Endothelial cell (in vitro differentiated cells): ENCODE measurements around the gene CNKSR1. TPM values are rescaled to one million over a fixed set of nuclear protein-coding genes. Genes with fewer than 3 reads are reported as not detected.
A peak's percentile ranks its signal among the peaks of the same experiment; 100 is the strongest.
"Not testable (repeated sequence)": the region's sequence is repeated elsewhere in the genome, so short reads cannot be mapped to it uniquely, and the experiment has no call there.

Experiments used
- DNase-seq: peaks from one replicate; pipeline ENCODE4 v3.0.0; 2021; ENCODE audit warnings: low spot score
- H3K27ac Mint-ChIP-seq: one replicate; pipeline ENCODE4 v1.8.0; 2021; ENCODE audit warnings: mixed read lengths, inconsistent platforms; ENCODE audit not compliant: unreplicated experiment
- H3K27me3 Mint-ChIP-seq: one replicate; pipeline ENCODE4 v1.8.0; 2021; ENCODE audit warnings: mild to moderate bottlenecking, moderate library complexity, mixed read lengths, inconsistent platforms; ENCODE audit not compliant: unreplicated experiment
- H3K36me3 Mint-ChIP-seq: one replicate; pipeline ENCODE4 v1.8.0; 2021; ENCODE audit warnings: mild to moderate bottlenecking, low read depth, mixed read lengths, inconsistent platforms; ENCODE audit not compliant: unreplicated experiment
- H3K4me1 Mint-ChIP-seq: one replicate; pipeline ENCODE4 v1.8.0; 2021; ENCODE audit warnings: mild to moderate bottlenecking, mixed read lengths, inconsistent platforms; ENCODE audit not compliant: unreplicated experiment
- H3K4me3 Mint-ChIP-seq: one replicate; pipeline ENCODE4 v1.8.0; 2021; ENCODE audit warnings: mild to moderate bottlenecking, mixed read lengths, inconsistent platforms; ENCODE audit not compliant: unreplicated experiment
- H3K9me3 Mint-ChIP-seq: one replicate; pipeline ENCODE4 v1.8.0; 2021; ENCODE audit warnings: mixed read lengths, inconsistent platforms; ENCODE audit not compliant: unreplicated experiment
- CTCF ChIP-seq: fragments of 200-600 bp; sonication (generic); IDR thresholded peaks from one replicate; pipeline ENCODE4 v1.5.0; 2021; ENCODE audit warnings: antibody characterized with exemption; ENCODE audit not compliant: unreplicated experiment
- total RNA-seq: library from RNA; stranded (reverse); fragmentation: NEBNext Ultra II Directional; extraction: Animal tissue kit (Norgen Biotek cat#: 25700); gene quantifications from one replicate; pipeline ENCODE4 v1.2.1, GENCODE V29; 2021; ENCODE audit not compliant: unreplicated experiment

CNKSR1 gene
- total RNA-seq, 1 donor from 2014 or later, result 10.0 TPM

GRCh38 chr1:26225033-26225831 is 47.9 kb downstream of the CNKSR1 start:
- Mint-ChIP-seq H3K36me3 (no peaks in the 10 kb centered on the region), H3K27me3 (peaks cover 4% of the 10 kb centered on the region), H3K4me1 (peaks cover 7% of the 10 kb centered on the region), H3K4me3 (peak overlapping the region; percentile 86), H3K27ac (no peak overlapping the region), H3K9me3 (no peaks in the 10 kb centered on the region)
- no peak for TF ChIP-seq CTCF
- DNase-seq, result peak; percentile 70

- not testable (repeated sequence) for H3K4me3 Mint-ChIP-seq, H3K27ac Mint-ChIP-seq, H3K4me1 Mint-ChIP-seq, DNase-seq, H3K9me3 Mint-ChIP-seq, H3K36me3 Mint-ChIP-seq, H3K27me3 Mint-ChIP-seq
Measured at GRCh38 chr1:26230682-26231081, 53.4 kb downstream of the CNKSR1 start.

- peak within 1 kb of the TSS; percentile 21 for H3K27ac Mint-ChIP-seq
- H3K36me3 Mint-ChIP-seq, result no peaks in the 10 kb centered on the region
- peaks cover 3% of the 10 kb centered on the region for H3K27me3 Mint-ChIP-seq
- peak within 1 kb of the TSS; percentile 95 for H3K4me3 Mint-ChIP-seq
- TF ChIP-seq CTCF, result peak; percentile 70
- H3K9me3 Mint-ChIP-seq, result no peaks in the 10 kb centered on the region
- peak; percentile 98 for DNase-seq
- H3K4me1 Mint-ChIP-seq, result peaks cover 3% of the 10 kb centered on the region
Measured at GRCh38 chr1:26233903-26234643, 56.8 kb downstream of the CNKSR1 start, which contains the start of gene CEP85. Gene CEP85 (plus strand): TSS chr1:26234200. CDS start chr1:26239784, 5,584 bp downstream.

GRCh38 chr1:26234644-26235370 is 57.5 kb downstream of the CNKSR1 start:
- TF ChIP-seq CTCF, result no peak
- peaks cover 3% of the 10 kb centered on the region for H3K4me1 Mint-ChIP-seq
- peak overlapping the region; percentile 15 for H3K27ac Mint-ChIP-seq
- no peaks in the 10 kb centered on the region for H3K36me3 Mint-ChIP-seq
- no peak for DNase-seq
- H3K9me3 Mint-ChIP-seq, result no peaks in the 10 kb centered on the region
- H3K4me3 Mint-ChIP-seq, result peak overlapping the region; percentile 95
- H3K27me3 Mint-ChIP-seq, result peaks cover 3% of the 10 kb centered on the region

- TF ChIP-seq CTCF, result no peak
- Mint-ChIP-seq H3K4me3 (no peak overlapping the region), H3K9me3 (no peaks in the 10 kb centered on the region), H3K36me3 (no peaks in the 10 kb centered on the region), H3K27me3 (peaks cover 4% of the 10 kb centered on the region), H3K4me1 (peaks cover 3% of the 10 kb centered on the region), H3K27ac (no peak overlapping the region)
- DNase-seq, result no peak
Measured at GRCh38 chr1:26237230-26237966, 60.1 kb downstream of the CNKSR1 start.
